IPS-18a (cell line): ENCODE measurements around the gene ZBED6.
"Not testable (repeated sequence)": the region's sequence is repeated elsewhere in the genome, so short reads cannot be mapped to it uniquely, and the experiment has no call there.

Experiments used
- H3K27ac ChIP-seq: one replicate; pipeline ENCODE4 v1.5.1; 2013; ENCODE audit warnings: low read length
- H3K27me3 ChIP-seq: one replicate; pipeline ENCODE4 v1.6.1; 2013; ENCODE audit warnings: mild to moderate bottlenecking, low read length; ENCODE audit not compliant: control insufficient read depth, insufficient read depth
- H3K36me3 ChIP-seq: one replicate; pipeline ENCODE4 v1.6.1; 2013; ENCODE audit warnings: low read depth, low read length; ENCODE audit not compliant: control insufficient read depth
- H3K4me1 ChIP-seq: one replicate; pipeline ENCODE4 v1.6.1; 2013; ENCODE audit warnings: low read depth, low read length; ENCODE audit not compliant: control insufficient read depth
- H3K4me3 ChIP-seq: one replicate; pipeline ENCODE4 v1.5.1; 2013; ENCODE audit warnings: low read length
- H3K9ac ChIP-seq: one replicate; pipeline ENCODE4 v1.6.1; 2013; ENCODE audit warnings: mild to moderate bottlenecking, low read length, moderate library complexity
- H3K9me3 ChIP-seq: one replicate; pipeline ENCODE4 v1.6.1; 2013; ENCODE audit warnings: low read depth, low read length; ENCODE audit not compliant: control insufficient read depth

The ZBED6 gene

GRCh38 chr1:203791498-203791897 is 3.9 kb upstream of the ZBED6 start:
- Histone ChIP-seq H3K36me3 (no peaks in the 10 kb centered on the region), H3K9me3 (no peaks in the 10 kb centered on the region), H3K4me1 (peaks cover 13% of the 10 kb centered on the region), H3K4me3 (no peak overlapping the region), H3K27ac (no peak overlapping the region), H3K9ac (no peak overlapping the region), H3K27me3 (no peaks in the 10 kb centered on the region)

GRCh38 chr1:203792486-203792885 is 2.9 kb upstream of the ZBED6 start:
- H3K9me3 ChIP-seq: no peaks in the 10 kb centered on the region
- no peak overlapping the region for H3K9ac ChIP-seq
- H3K36me3 ChIP-seq: peaks cover 9% of the 10 kb centered on the region
- H3K4me1 ChIP-seq: peaks cover 21% of the 10 kb centered on the region
- H3K27ac ChIP-seq: no peak overlapping the region
- no peaks in the 10 kb centered on the region for H3K27me3 ChIP-seq
- H3K4me3 ChIP-seq: no peak overlapping the region

DNA sequence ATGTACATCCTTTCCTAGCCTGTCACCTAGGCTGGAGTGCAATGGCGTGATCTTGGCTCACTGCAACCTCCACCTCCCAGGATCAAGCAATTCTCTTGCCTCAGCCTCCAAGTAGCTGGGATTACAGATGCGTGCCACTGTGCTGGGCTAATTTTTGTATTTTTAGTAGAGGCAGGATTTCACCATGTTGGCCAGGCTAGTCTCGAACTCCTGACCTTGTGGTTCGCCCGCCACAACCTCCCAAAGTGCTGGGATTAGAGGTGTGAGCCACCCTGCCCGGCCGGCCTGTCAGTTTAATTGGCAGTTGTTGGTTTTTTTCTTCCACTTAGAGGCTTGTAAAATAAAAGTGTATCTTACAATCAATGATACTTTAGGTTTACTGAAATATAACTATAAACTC is 1.9 kb upstream of the ZBED6 start:
- not testable (repeated sequence) for H3K9ac ChIP-seq, H3K9me3 ChIP-seq, H3K4me3 ChIP-seq, H3K27me3 ChIP-seq, H3K27ac ChIP-seq
- peaks cover 19% of the 10 kb centered on the region for H3K36me3 ChIP-seq
- peaks cover 23% of the 10 kb centered on the region for H3K4me1 ChIP-seq

DNA sequence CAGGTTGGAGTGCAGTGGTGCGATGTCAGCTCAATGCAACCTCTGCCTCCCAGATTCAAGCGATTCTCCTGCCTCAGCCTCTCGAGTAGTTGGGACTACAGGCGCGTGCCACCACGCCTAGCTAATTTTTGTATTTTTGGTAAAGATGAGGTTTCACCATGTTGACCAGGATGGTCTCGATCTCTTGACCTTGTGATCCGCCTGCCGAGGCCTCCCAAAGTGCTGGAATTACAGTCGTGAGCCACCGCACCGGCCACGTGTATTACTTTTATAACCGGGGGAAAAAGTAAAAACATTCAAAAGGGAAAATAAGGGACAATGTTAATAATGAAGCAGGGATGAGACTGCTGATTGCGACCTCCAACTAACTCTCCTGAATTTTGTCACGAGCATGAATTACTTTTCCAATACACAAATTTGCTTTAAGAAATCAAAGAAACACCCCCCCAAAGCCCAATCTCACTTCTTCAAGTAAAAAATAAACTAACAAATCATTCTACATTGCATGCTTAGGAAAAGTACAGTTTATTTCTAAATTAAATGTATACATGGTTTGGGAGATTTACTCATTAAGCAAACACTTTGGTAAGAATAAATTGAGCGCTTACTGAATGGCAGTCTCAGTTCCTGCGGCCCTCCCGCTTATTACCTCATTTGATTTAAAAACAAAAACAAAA is 521 bp upstream of the ZBED6 start:
- no peaks in the 10 kb centered on the region for H3K27me3 ChIP-seq
- H3K36me3 ChIP-seq: peaks cover 32% of the 10 kb centered on the region
- H3K9ac ChIP-seq: peak overlapping the region; percentile 97
- H3K4me3 ChIP-seq: peak overlapping the region; percentile 98
- H3K4me1 ChIP-seq: peaks cover 20% of the 10 kb centered on the region
- H3K27ac ChIP-seq: peak overlapping the region; percentile 91
- no peaks in the 10 kb centered on the region for H3K9me3 ChIP-seq

DNA sequence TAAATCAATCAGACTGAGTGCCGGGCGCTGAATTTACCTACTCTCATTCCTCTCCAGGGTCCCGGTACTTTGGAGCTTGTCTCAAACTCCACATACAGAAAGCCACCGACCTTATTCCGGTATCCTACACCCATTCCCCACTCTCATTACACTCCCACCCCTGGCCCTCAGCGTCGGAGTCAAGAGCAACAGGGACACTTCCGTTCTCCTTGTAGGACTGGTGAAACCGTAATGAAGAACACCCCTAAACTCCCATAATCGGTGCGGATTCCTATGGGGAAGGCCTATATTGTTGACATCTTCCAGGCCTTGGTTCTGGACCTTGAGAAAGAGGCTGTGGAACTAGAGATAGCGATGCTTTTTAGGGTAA is 798 bp downstream of the ZBED6 start:
- Histone ChIP-seq H3K27me3 (no peaks in the 10 kb centered on the region), H3K27ac (peak overlapping the region; percentile 95), H3K9me3 (no peaks in the 10 kb centered on the region), H3K4me1 (peaks cover 15% of the 10 kb centered on the region), H3K4me3 (peak overlapping the region; percentile 98), H3K9ac (peak overlapping the region; percentile 97), H3K36me3 (peaks cover 37% of the 10 kb centered on the region)

DNA sequence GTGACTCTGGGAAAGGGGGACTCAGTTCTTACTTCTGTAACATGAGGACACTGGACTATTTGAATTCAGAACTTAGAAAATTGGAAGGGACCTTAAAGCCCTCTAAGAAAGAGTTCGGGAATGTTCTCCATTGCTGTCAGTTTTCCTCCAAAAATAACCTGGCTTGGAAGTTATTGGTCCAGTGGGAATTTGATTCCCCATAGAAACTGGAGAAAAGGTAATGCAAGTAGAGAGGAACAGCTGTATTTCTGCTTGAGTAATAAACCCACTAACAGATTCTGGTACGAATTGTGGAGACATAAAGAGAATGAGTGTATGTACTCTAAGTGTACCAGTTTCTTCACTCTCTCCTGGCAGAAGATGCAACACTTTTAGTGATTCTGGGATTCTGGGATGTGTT is 1.8 kb downstream of the ZBED6 start:
- Histone ChIP-seq H3K4me1 (peaks cover 15% of the 10 kb centered on the region), H3K27me3 (no peaks in the 10 kb centered on the region), H3K9me3 (no peaks in the 10 kb centered on the region), H3K27ac (no peak overlapping the region), H3K36me3 (peaks cover 40% of the 10 kb centered on the region), H3K4me3 (peak overlapping the region; percentile 98), H3K9ac (peak overlapping the region; percentile 97)

- Histone ChIP-seq H3K9ac (no peak overlapping the region), H3K27me3 (no peaks in the 10 kb centered on the region), H3K27ac (no peak overlapping the region), H3K36me3 (peaks cover 45% of the 10 kb centered on the region), H3K4me1 (peaks cover 15% of the 10 kb centered on the region), H3K4me3 (no peak overlapping the region), H3K9me3 (no peaks in the 10 kb centered on the region)
Measured at GRCh38 chr1:203797948-203798655, 2.7 kb downstream of the ZBED6 start.

DNA sequence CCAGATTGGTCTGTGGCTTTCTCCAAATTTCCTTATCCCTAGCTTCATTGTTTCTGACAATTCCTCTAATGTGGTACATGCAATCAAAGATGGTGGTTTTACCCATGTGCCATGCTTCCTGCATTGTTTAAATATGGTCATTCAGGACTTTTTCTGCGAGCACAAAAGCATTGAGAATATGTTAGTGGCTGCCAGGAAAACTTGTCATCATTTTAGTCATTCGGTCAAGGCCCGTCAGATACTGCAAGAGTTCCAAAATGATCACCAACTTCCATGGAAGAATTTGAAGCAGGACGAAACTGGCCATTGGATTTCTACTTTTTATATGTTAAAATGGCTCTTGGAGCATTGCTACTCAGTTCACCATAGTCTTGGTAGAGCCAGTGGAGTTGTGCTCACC is 3.7 kb downstream of the ZBED6 start:
- Histone ChIP-seq H3K27me3 (no peaks in the 10 kb centered on the region), H3K9me3 (no peaks in the 10 kb centered on the region), H3K4me1 (peaks cover 15% of the 10 kb centered on the region), H3K27ac (no peak overlapping the region), H3K9ac (no peak overlapping the region), H3K4me3 (no peak overlapping the region), H3K36me3 (peaks cover 54% of the 10 kb centered on the region)

- no peaks in the 10 kb centered on the region for H3K27me3 ChIP-seq
- H3K4me1 ChIP-seq: peaks cover 12% of the 10 kb centered on the region
- no peaks in the 10 kb centered on the region for H3K9me3 ChIP-seq
- H3K36me3 ChIP-seq: peaks cover 58% of the 10 kb centered on the region
- no peak overlapping the region for H3K27ac ChIP-seq
- H3K9ac ChIP-seq: no peak overlapping the region
- H3K4me3 ChIP-seq: no peak overlapping the region
Measured at GRCh38 chr1:203799971-203800370, 4.5 kb downstream of the ZBED6 start.

GRCh38 chr1:203805689-203806088 is 10.3 kb downstream of the ZBED6 start:
- H3K4me1 ChIP-seq: no peaks in the 10 kb centered on the region
- H3K4me3 ChIP-seq: no peak overlapping the region
- no peak overlapping the region for H3K9ac ChIP-seq
- no peak overlapping the region for H3K27ac ChIP-seq
- no peaks in the 10 kb centered on the region for H3K9me3 ChIP-seq
- H3K36me3 ChIP-seq: peaks cover 36% of the 10 kb centered on the region
- H3K27me3 ChIP-seq: no peaks in the 10 kb centered on the region

- H3K27me3 ChIP-seq: no peaks in the 10 kb centered on the region
- no peak overlapping the region for H3K4me3 ChIP-seq
- no peaks in the 10 kb centered on the region for H3K4me1 ChIP-seq
- H3K9me3 ChIP-seq: no peaks in the 10 kb centered on the region
- peaks cover 32% of the 10 kb centered on the region for H3K36me3 ChIP-seq
- no peak overlapping the region for H3K9ac ChIP-seq
- H3K27ac ChIP-seq: no peak overlapping the region
Measured at GRCh38 chr1:203807196-203807595, 11.8 kb downstream of the ZBED6 start.
